K562 (cell line): ENCODE measurements around the gene FGF5. TPM values are rescaled to one million over a fixed set of nuclear protein-coding genes. Genes with fewer than 3 reads are reported as not detected.

Experiments
- ATAC-seq: fragments of 200-7000 bp; cut with Tn5 transposase; 3 replicates; pipeline ENCODE4 v1.9.1; 2020; ENCODE audit warnings: moderate library complexity
- BruUV-seq: library from RNA; stranded (reverse); fragments of 400-500 nt; replicated peaks from 2 replicates; lab custom pipeline; 2021; lab: Mats Ljungman, UMichigan
- CTCF ChIA-PET: fragments of 300-600 bp; formaldehyde crosslinking; extraction: SDS; loops from one replicate; lab custom pipeline; 2021; ENCODE audit warnings: low intra/inter-chr PET ratio; lab: Yijun Ruan, JAX
- POLR2A ChIA-PET: fragments of 300-600, 350-650 bp; sonication (Branson Sonifier 250); formaldehyde crosslinking; extraction: SDS; loops from one replicate; lab custom pipeline; 2021; ENCODE audit warnings: antibody characterized with exemption, inconsistent platforms; lab: Yijun Ruan, JAX
- DNase-seq, 4 experiments: peaks; one replicate each; pipeline versions ENCODE4 v3.0.0 to v3.0.0-alpha.2; 2011 to 2018; ENCODE audit warnings: low spot score in 3 of 4, mixed read lengths in 3 of 4; ENCODE audit errors: extremely low read depth in 1 of 4
- FAIRE-seq: peaks from 2 replicates; lab custom pipeline; 2011; peaks lifted over from hg19 to GRCh38; lab: Jason Lieb, UNC
- H2AFZ ChIP-seq: 2 replicates; pipeline ENCODE4 v1.6.0; 2011; ENCODE audit warnings: low read depth, low read length, control low read depth, inconsistent platforms
- H3K27ac ChIP-seq: fragments of 200-600 bp; 3 replicates; pipeline ENCODE4 v1.8.0; 2011; ENCODE audit warnings: low read depth, mild to moderate bottlenecking, control low read depth, inconsistent platforms, low read length, moderate library complexity, mixed read lengths; ENCODE audit errors: extremely low read depth
- H3K27me3 ChIP-seq, 2 experiments: fragments of 300-600 bp in 1 of 2; 2 replicates in 1 of 2; 3 replicates in 1 of 2; pipeline versions ENCODE4 v1.6.0 to v1.8.0; 2011; ENCODE audit warnings: inconsistent platforms in 2 of 2, low read length in 2 of 2, mild to moderate bottlenecking in 1 of 2, mixed read lengths in 1 of 2, moderate library complexity in 1 of 2; ENCODE audit not compliant: control insufficient read depth in 2 of 2, insufficient read depth in 2 of 2
- H3K36me3 ChIP-seq: fragments of 300-600 bp; 3 replicates; pipeline ENCODE4 v1.8.0; 2011; ENCODE audit warnings: mild to moderate bottlenecking, low read length, inconsistent platforms; ENCODE audit not compliant: control insufficient read depth, insufficient read depth
- H3K4me1 ChIP-seq, 2 experiments: fragments of 200-600 bp in 1 of 2; replicated peaks in 1 of 2; 2 replicates in 1 of 2; 3 replicates in 1 of 2; pipeline versions ENCODE4 v1.5.1 to v1.8.0; 2011; ENCODE audit warnings: inconsistent platforms in 2 of 2, low read length in 2 of 2, mild to moderate bottlenecking in 1 of 2, mixed read lengths in 1 of 2, moderate library complexity in 1 of 2; ENCODE audit not compliant: control insufficient read depth in 2 of 2, insufficient read depth in 2 of 2
- H3K4me2 ChIP-seq: 2 replicates; pipeline ENCODE4 v1.6.1; 2011; ENCODE audit warnings: low read length, control low read depth, inconsistent platforms, mixed read lengths; ENCODE audit not compliant: insufficient read depth
- H3K4me3 ChIP-seq: fragments of 200-600 bp; sonication (generic), shearing (Covaris generic); 2 replicates; pipeline ENCODE4 v1.5.1; 2016; ENCODE audit warnings: control low read depth, inconsistent platforms
- H3K79me2 ChIP-seq: fragments of 200-600 bp; 3 replicates; pipeline ENCODE4 v1.8.0; 2011; ENCODE audit warnings: low read length, inconsistent platforms; ENCODE audit not compliant: control insufficient read depth, insufficient read depth
- H3K9ac ChIP-seq, 2 experiments: 2 replicates each; pipeline versions ENCODE4 v1.6.0 to v1.6.1; 2011; ENCODE audit warnings: low read depth in 2 of 2, low read length in 2 of 2, control low read depth in 1 of 2, inconsistent platforms in 1 of 2, mild to moderate bottlenecking in 1 of 2, mixed read lengths in 1 of 2; ENCODE audit not compliant: insufficient read depth in 1 of 2
- H3K9me1 ChIP-seq: one replicate; pipeline ENCODE4 v1.6.0; 2011; ENCODE audit warnings: inconsistent platforms, mild to moderate bottlenecking, low read length, moderate library complexity; ENCODE audit not compliant: control insufficient read depth, insufficient read depth
- H3K9me3 ChIP-seq: replicated peaks from 2 replicates; pipeline ENCODE4 v1.5.1; 2011; ENCODE audit warnings: low read depth, low read length, inconsistent platforms; ENCODE audit not compliant: control insufficient read depth, insufficient read depth
- H4K20me1 ChIP-seq: replicated peaks from 2 replicates; pipeline ENCODE4 v1.6.1; 2011; ENCODE audit warnings: low read length, inconsistent platforms, mixed read lengths; ENCODE audit not compliant: control insufficient read depth, insufficient read depth
- CREB3 ChIP-seq: fragments of 450-650 bp; conservative IDR thresholded peaks from 2 replicates; pipeline ENCODE4 v1.6.1; 2016; ENCODE audit warnings: missing genetic modification characterization, low read depth, mild to moderate bottlenecking, missing compliant biosample characterization, moderate library complexity
- FOXP1 ChIP-seq: sonication (generic); formaldehyde crosslinking; IDR thresholded peaks from 2 replicates; pipeline ENCODE4 v1.8.0; 2022; ENCODE audit warnings: mild to moderate bottlenecking, missing genetic modification reagents
- MAZ ChIP-seq, 2 experiments: fragments of 450-650 bp in 1 of 2; sonication (generic) in 1 of 2; formaldehyde crosslinking; IDR thresholded peaks in 1 of 2; conservative IDR thresholded peaks in 1 of 2; 2 replicates each; pipeline versions ENCODE4 v1.4.0 to v1.5.0; 2020; ENCODE audit warnings: mild to moderate bottlenecking in 1 of 2, missing genetic modification reagents in 1 of 2
- TBP ChIP-seq: optimal IDR thresholded peaks from 2 replicates; pipeline ENCODE3; 2011; ENCODE audit warnings: low read depth, low read length, improper control_type of control experiment
- ZNF316 ChIP-seq: fragments of 450-650 bp; IDR thresholded peaks from 2 replicates; pipeline ENCODE4 v1.6.1; 2016
- ZNF592 ChIP-seq: fragments of 450-650 bp; IDR thresholded peaks from 2 replicates; pipeline ENCODE4 v1.6.1; 2017; ENCODE audit warnings: antibody characterized with exemption, mild to moderate bottlenecking
- ZNF766 ChIP-seq: fragments of 200-800 bp; sonication (Bioruptor generic); conservative IDR thresholded peaks from 2 replicates; pipeline ENCODE4 v1.6.1; 2016; ENCODE audit warnings: missing genetic modification characterization, missing compliant biosample characterization
- WGBS: fragments of 100-300 bp; shearing (Covaris generic); methylation state at CpG from one replicate; pipeline ENCODE4 v1.1.6; 2016; ENCODE audit warnings: low coverage, mixed read lengths; ENCODE audit not compliant: insufficient coverage; ENCODE audit errors: missing lambda C conversion rate; 5-methylcytosine and 5-hydroxymethylcytosine counted together
- in situ Hi-C: fragments of 300-500 bp; cut with MboI; formaldehyde crosslinking; loops from 4 replicates; pipeline ENCODE4 v1.15.0; 2018; ENCODE audit warnings: inconsistent platforms, mixed read lengths
- intact Hi-C: fragments of 100-400 bp; cut with micrococcal nuclease; formaldehyde crosslinking; loops from 2 replicates; pipeline ENCODE4 v1.14.2; 2022
- polyA plus RNA-seq, 8 experiments: library from polyadenylated mRNA; depleted of rRNA in 4 of 8; stranded (reverse) in 5 of 8; unstranded in 3 of 8; fragments of >200 nt; fragmentation: Nextera tagmentation in 2 of 8; fragmentation: Illumina TruSeq in 1 of 8; extraction: Ambion mirVana in 2 of 8; extraction: Trizol in 1 of 8; gene quantifications; 2 replicates each; pipeline versions ENCODE4 v1.2.1 to v1.2.3, GENCODE V29; 2011 to 2014; ENCODE audit warnings: inconsistent platforms in 1 of 8, missing spikeins in 1 of 8
- total RNA-seq, 7 experiments: library from RNA; depleted of rRNA in 6 of 7; stranded (reverse); fragments of >200 nt in 6 of 7; fragmentation: Illumina TruSeq in 2 of 7; extraction: Trizol in 2 of 7; gene quantifications; 2 replicates each; pipeline versions ENCODE4 v1.2.1 to v1.2.3, GENCODE V29; 2011 to 2021; ENCODE audit warnings: low replicate concordance in 1 of 7

FGF5 gene
- total and polyA plus RNA-seq, 9 of the 15 experiments (the other 6 are each of a cell fraction or from before 2014, with no cell fraction given), result 0.38 to 2.7 (median 1.1) TPM

GRCh38 chr4:80286451-80286850 is 20.0 kb downstream of the FGF5 start:
- TF ChIP-seq TBP, result peak; percentile 15
- 0 out of 2 replicates have a peak, but pooled peaks have one; percentile 29 for TF ChIP-seq ZNF766 (CRISPR knock-in tag)
- TF ChIP-seq ZNF316, result peak; percentile 2; the same call in 1 of the 2 replicates
- no peak for TF ChIP-seq CREB3 (tag)
- TF ChIP-seq ZNF592, result peak; percentile 18; the same call in 1 of the 2 replicates
- no peak for TF ChIP-seq FOXP1 (CRISPR knock-in tag)
- TF ChIP-seq MAZ (CRISPR knock-in tag; conservative IDR thresholded peaks at IDR 0.05 in 1 of 2, IDR thresholded peaks at IDR 0.05 in 1 of 2), result 0 out of 4 replicates have a peak, but pooled peaks of 1 of the 2 experiments have one; percentile 9
- Histone ChIP-seq H4K20me1 (no peaks in the 10 kb centered on the region), H3K79me2 (no peaks in the 10 kb centered on the region), H3K9ac (peak overlapping the region; percentile 77 to 80; a peak in 3 of 4 replicates), H3K9me1 (no peaks in the 10 kb centered on the region), H3K27ac (peak overlapping the region; percentile 72), H3K36me3 (no peaks in the 10 kb centered on the region), H3K4me2 (peak overlapping the region; percentile 66), H2AFZ (peak overlapping the region; percentile 96), H3K4me3 (peak overlapping the region; percentile 19; the same call in 1 of the 2 replicates), H3K4me1 (peaks cover 0 to 6% of the 10 kb centered on the region in 2 experiments; a peak in 1 of 5 replicates), H3K9me3 (no peaks in the 10 kb centered on the region), H3K27me3 (no peaks in the 10 kb centered on the region)
- POLR2A ChIA-PET, result no interaction called here
- no TSS peak for BruUV-seq
- ATAC-seq (peak; percentile 83), DNase-seq (peak in 2 of 4 experiments; percentile 28 to 36), FAIRE-seq (no peak)
- intact Hi-C loops (loop anchor here (5.0 kb wide), 1 partner anchor 51 kb away; the partner anchor contains the start of gene CFAP299), in situ Hi-C loops (no loop called here)
- 4% methylated on average over 7 of the region's 7 CpGs for WGBS
- CTCF ChIA-PET, result no interaction called here
